K562 (cell line): ENCODE measurements around the gene SLTM. TPM values are rescaled to one million over a fixed set of nuclear protein-coding genes. Genes with fewer than 3 reads are reported as not detected.
"Not testable (repeated sequence)": the region's sequence is repeated elsewhere in the genome, so short reads cannot be mapped to it uniquely, and the experiment has no call there.

Experiments
- ATAC-seq: fragments of 200-7000 bp; cut with Tn5 transposase; 3 replicates; pipeline ENCODE4 v1.9.1; 2020; ENCODE audit warnings: moderate library complexity
- BruUV-seq: library from RNA; stranded (reverse); fragments of 400-500 nt; replicated peaks from 2 replicates; lab custom pipeline; 2021; lab: Mats Ljungman, UMichigan
- CTCF ChIA-PET: fragments of 300-600 bp; formaldehyde crosslinking; extraction: SDS; loops from one replicate; lab custom pipeline; 2021; ENCODE audit warnings: low intra/inter-chr PET ratio; lab: Yijun Ruan, JAX
- POLR2A ChIA-PET: fragments of 300-600, 350-650 bp; sonication (Branson Sonifier 250); formaldehyde crosslinking; extraction: SDS; loops from one replicate; lab custom pipeline; 2021; ENCODE audit warnings: antibody characterized with exemption, inconsistent platforms; lab: Yijun Ruan, JAX
- DNase-seq, 4 experiments: peaks; one replicate each; pipeline versions ENCODE4 v3.0.0 to v3.0.0-alpha.2; 2011 to 2018; ENCODE audit warnings: low spot score in 3 of 4, mixed read lengths in 3 of 4; ENCODE audit errors: extremely low read depth in 1 of 4
- FAIRE-seq: peaks from 2 replicates; lab custom pipeline; 2011; peaks lifted over from hg19 to GRCh38; lab: Jason Lieb, UNC
- H2AFZ ChIP-seq: 2 replicates; pipeline ENCODE4 v1.6.0; 2011; ENCODE audit warnings: low read depth, low read length, control low read depth, inconsistent platforms
- H3K27ac ChIP-seq: fragments of 200-600 bp; 3 replicates; pipeline ENCODE4 v1.8.0; 2011; ENCODE audit warnings: low read depth, mild to moderate bottlenecking, control low read depth, inconsistent platforms, low read length, moderate library complexity, mixed read lengths; ENCODE audit errors: extremely low read depth
- H3K27me3 ChIP-seq, 2 experiments: fragments of 300-600 bp in 1 of 2; 2 replicates in 1 of 2; 3 replicates in 1 of 2; pipeline versions ENCODE4 v1.6.0 to v1.8.0; 2011; ENCODE audit warnings: inconsistent platforms in 2 of 2, low read length in 2 of 2, mild to moderate bottlenecking in 1 of 2, mixed read lengths in 1 of 2, moderate library complexity in 1 of 2; ENCODE audit not compliant: control insufficient read depth in 2 of 2, insufficient read depth in 2 of 2
- H3K36me3 ChIP-seq: fragments of 300-600 bp; 3 replicates; pipeline ENCODE4 v1.8.0; 2011; ENCODE audit warnings: mild to moderate bottlenecking, low read length, inconsistent platforms; ENCODE audit not compliant: control insufficient read depth, insufficient read depth
- H3K4me1 ChIP-seq, 2 experiments: fragments of 200-600 bp in 1 of 2; replicated peaks in 1 of 2; 2 replicates in 1 of 2; 3 replicates in 1 of 2; pipeline versions ENCODE4 v1.5.1 to v1.8.0; 2011; ENCODE audit warnings: inconsistent platforms in 2 of 2, low read length in 2 of 2, mild to moderate bottlenecking in 1 of 2, mixed read lengths in 1 of 2, moderate library complexity in 1 of 2; ENCODE audit not compliant: control insufficient read depth in 2 of 2, insufficient read depth in 2 of 2
- H3K4me2 ChIP-seq: 2 replicates; pipeline ENCODE4 v1.6.1; 2011; ENCODE audit warnings: low read length, control low read depth, inconsistent platforms, mixed read lengths; ENCODE audit not compliant: insufficient read depth
- H3K4me3 ChIP-seq: fragments of 200-600 bp; sonication (generic), shearing (Covaris generic); 2 replicates; pipeline ENCODE4 v1.5.1; 2016; ENCODE audit warnings: control low read depth, inconsistent platforms
- H3K79me2 ChIP-seq: fragments of 200-600 bp; 3 replicates; pipeline ENCODE4 v1.8.0; 2011; ENCODE audit warnings: low read length, inconsistent platforms; ENCODE audit not compliant: control insufficient read depth, insufficient read depth
- H3K9ac ChIP-seq, 2 experiments: 2 replicates each; pipeline versions ENCODE4 v1.6.0 to v1.6.1; 2011; ENCODE audit warnings: low read depth in 2 of 2, low read length in 2 of 2, control low read depth in 1 of 2, inconsistent platforms in 1 of 2, mild to moderate bottlenecking in 1 of 2, mixed read lengths in 1 of 2; ENCODE audit not compliant: insufficient read depth in 1 of 2
- H3K9me1 ChIP-seq: one replicate; pipeline ENCODE4 v1.6.0; 2011; ENCODE audit warnings: inconsistent platforms, mild to moderate bottlenecking, low read length, moderate library complexity; ENCODE audit not compliant: control insufficient read depth, insufficient read depth
- H3K9me3 ChIP-seq: replicated peaks from 2 replicates; pipeline ENCODE4 v1.5.1; 2011; ENCODE audit warnings: low read depth, low read length, inconsistent platforms; ENCODE audit not compliant: control insufficient read depth, insufficient read depth
- H4K20me1 ChIP-seq: replicated peaks from 2 replicates; pipeline ENCODE4 v1.6.1; 2011; ENCODE audit warnings: low read length, inconsistent platforms, mixed read lengths; ENCODE audit not compliant: control insufficient read depth, insufficient read depth
- ARID2 ChIP-seq: fragments of 450-650 bp; IDR thresholded peaks from 2 replicates; pipeline ENCODE4 v1.6.1; 2017; ENCODE audit warnings: antibody characterized with exemption, mild to moderate bottlenecking
- BRD9 ChIP-seq: fragments of 450-650 bp; IDR thresholded peaks from 2 replicates; pipeline ENCODE4 v1.6.1; 2018; ENCODE audit warnings: low read depth; ENCODE audit not compliant: partially characterized antibody
- CBFA2T3 ChIP-seq: fragments of 450-650 bp; IDR thresholded peaks from 2 replicates; pipeline ENCODE4 v1.6.1; 2017
- DDX20 ChIP-seq: fragments of 450-650 bp; IDR thresholded peaks from 2 replicates; pipeline ENCODE4 v1.6.1; 2016; ENCODE audit warnings: missing genetic modification characterization, low read depth, mild to moderate bottlenecking, missing compliant biosample characterization, moderate library complexity
- RNF2 ChIP-seq: sonication (generic); IDR thresholded peaks from 2 replicates; pipeline ENCODE4 v1.6.1; 2016
- SAP30 ChIP-seq: fragments of 200-600 bp; sonication (generic); IDR thresholded peaks from 2 replicates; pipeline ENCODE4 v1.6.1; 2012; ENCODE audit warnings: borderline replicate concordance, low read depth, mild to moderate bottlenecking, moderate library complexity, low read length, control low read depth, inconsistent platforms; ENCODE audit not compliant: insufficient read depth, poor library complexity, severe bottlenecking
- TGIF2 ChIP-seq: sonication (generic); formaldehyde crosslinking; IDR thresholded peaks from 2 replicates; pipeline ENCODE4 v1.8.1; 2022; ENCODE audit warnings: mild to moderate bottlenecking, missing genetic modification reagents, moderate library complexity
- XRCC5 ChIP-seq: fragments of 200-400 bp; formaldehyde crosslinking; IDR thresholded peaks from 2 replicates; pipeline ENCODE4 v1.6.1; 2017; ENCODE audit warnings: low read depth, mild to moderate bottlenecking, low read length
- ZNF217 ChIP-seq: sonication (generic); formaldehyde crosslinking; IDR thresholded peaks from 2 replicates; pipeline ENCODE4 v1.8.0; 2022; ENCODE audit warnings: mild to moderate bottlenecking, missing genetic modification reagents
- ZNF644 ChIP-seq: fragments of 200-800 bp; sonication (Bioruptor generic); IDR thresholded peaks from 2 replicates; pipeline ENCODE4 v1.6.1; 2016; ENCODE audit warnings: low read depth, missing genetic modification characterization, missing compliant biosample characterization
- WGBS: fragments of 100-300 bp; shearing (Covaris generic); methylation state at CpG from one replicate; pipeline ENCODE4 v1.1.6; 2016; ENCODE audit warnings: low coverage, mixed read lengths; ENCODE audit not compliant: insufficient coverage; ENCODE audit errors: missing lambda C conversion rate; 5-methylcytosine and 5-hydroxymethylcytosine counted together
- in situ Hi-C: fragments of 300-500 bp; cut with MboI; formaldehyde crosslinking; loops from 4 replicates; pipeline ENCODE4 v1.15.0; 2018; ENCODE audit warnings: inconsistent platforms, mixed read lengths
- intact Hi-C: fragments of 100-400 bp; cut with micrococcal nuclease; formaldehyde crosslinking; loops from 2 replicates; pipeline ENCODE4 v1.14.2; 2022
- polyA plus RNA-seq, 8 experiments: library from polyadenylated mRNA; depleted of rRNA in 4 of 8; stranded (reverse) in 5 of 8; unstranded in 3 of 8; fragments of >200 nt; fragmentation: Nextera tagmentation in 2 of 8; fragmentation: Illumina TruSeq in 1 of 8; extraction: Ambion mirVana in 2 of 8; extraction: Trizol in 1 of 8; gene quantifications; 2 replicates each; pipeline versions ENCODE4 v1.2.1 to v1.2.3, GENCODE V29; 2011 to 2014; ENCODE audit warnings: inconsistent platforms in 1 of 8, missing spikeins in 1 of 8
- total RNA-seq, 7 experiments: library from RNA; depleted of rRNA in 6 of 7; stranded (reverse); fragments of >200 nt in 6 of 7; fragmentation: Illumina TruSeq in 2 of 7; extraction: Trizol in 2 of 7; gene quantifications; 2 replicates each; pipeline versions ENCODE4 v1.2.1 to v1.2.3, GENCODE V29; 2011 to 2021; ENCODE audit warnings: low replicate concordance in 1 of 7
- TF ChIP-seq, protein P1 (sequence below), 2 experiments: fragments of 450-650 bp in 1 of 2; sonication (generic) in 1 of 2; formaldehyde crosslinking; conservative IDR thresholded peaks; 2 replicates each; pipeline versions ENCODE4 v1.4.0 to v1.8.1; 2020 to 2022; ENCODE audit warnings: mild to moderate bottlenecking in 1 of 2, missing genetic modification reagents in 1 of 2

Gene SLTM
- total and polyA plus RNA-seq, 9 of the 15 experiments (the other 6 are each of a cell fraction or from before 2014, with no cell fraction given), result 39.5 to 163 (median 102) TPM

DNA sequence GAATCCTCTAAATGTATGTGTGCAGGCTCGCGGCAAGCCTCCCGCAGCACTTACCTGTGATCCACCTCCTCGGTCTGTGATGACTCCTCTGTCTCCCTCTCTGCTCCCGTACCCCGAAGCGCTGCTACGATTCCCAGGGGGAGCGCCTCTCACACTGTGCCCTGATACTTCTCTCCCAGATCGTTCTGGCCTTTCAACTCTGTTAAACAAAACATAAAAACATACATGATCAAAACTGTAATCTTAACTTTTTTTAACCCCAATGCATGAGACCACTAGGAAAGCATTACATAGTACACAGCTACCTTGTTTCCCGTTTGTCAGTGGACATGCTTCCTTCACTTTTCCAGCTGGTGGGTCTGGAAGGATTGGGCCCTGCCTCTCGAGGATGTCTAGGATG is 46.6 kb downstream of the SLTM start:
- TF ChIP-seq RNF2, result no peak
- TF ChIP-seq XRCC5, result no peak
- no peak for TF ChIP-seq CBFA2T3
- no peak for TF ChIP-seq TGIF2 (CRISPR knock-in tag)
- no peak for TF ChIP-seq DDX20 (tag)
- no peak for TF ChIP-seq ZNF217 (CRISPR knock-in tag)
- TF ChIP-seq ARID2, result no peak
- TF ChIP-seq BRD9, result no peak
- TF ChIP-seq, protein P1, sequence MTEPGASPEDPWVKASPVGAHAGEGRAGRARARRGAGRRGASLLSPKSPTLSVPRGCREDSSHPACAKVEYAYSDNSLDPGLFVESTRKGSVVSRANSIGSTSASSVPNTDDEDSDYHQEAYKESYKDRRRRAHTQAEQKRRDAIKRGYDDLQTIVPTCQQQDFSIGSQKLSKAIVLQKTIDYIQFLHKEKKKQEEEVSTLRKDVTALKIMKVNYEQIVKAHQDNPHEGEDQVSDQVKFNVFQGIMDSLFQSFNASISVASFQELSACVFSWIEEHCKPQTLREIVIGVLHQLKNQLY (CRISPR knock-in tag; conservative IDR thresholded peaks at IDR 0.05), result no peak
- no peak for TF ChIP-seq ZNF644 (tag)
- TF ChIP-seq SAP30, result no peak
- TF ChIP-seq, all 486 proteins: peak for 0
- no peaks in the 10 kb centered on the region for H3K9me1 ChIP-seq
- H3K27me3 ChIP-seq, result no peaks in the 10 kb centered on the region
- no peak for ATAC-seq
- no TSS peak for BruUV-seq
- no peak overlapping the region for H2AFZ ChIP-seq
- POLR2A ChIA-PET, result no interaction called here
- intact Hi-C loops, result no loop called here
- CTCF ChIA-PET, result interaction anchor here (0.6 kb wide), 1 partner anchor 1175 kb away, joined by 3 read pairs; no protein-coding TSS in a partner anchor
- no peak overlapping the region for H3K9ac ChIP-seq
- no peak overlapping the region for H3K4me2 ChIP-seq
- no peaks in the 10 kb centered on the region for H3K9me3 ChIP-seq
- WGBS, result 96% methylated on average over 10 of the region's 12 CpGs
- no peaks in the 10 kb centered on the region for H3K79me2 ChIP-seq
- no peak overlapping the region for H3K27ac ChIP-seq
- no peak for FAIRE-seq
- H4K20me1 ChIP-seq, result no peaks in the 10 kb centered on the region
- H3K4me1 ChIP-seq, result no peaks in the 10 kb centered on the region
- DNase-seq, result no peak
- in situ Hi-C loops, result no loop called here
- peaks cover 95% of the 10 kb centered on the region for H3K36me3 ChIP-seq
- no peak overlapping the region for H3K4me3 ChIP-seq

DNA sequence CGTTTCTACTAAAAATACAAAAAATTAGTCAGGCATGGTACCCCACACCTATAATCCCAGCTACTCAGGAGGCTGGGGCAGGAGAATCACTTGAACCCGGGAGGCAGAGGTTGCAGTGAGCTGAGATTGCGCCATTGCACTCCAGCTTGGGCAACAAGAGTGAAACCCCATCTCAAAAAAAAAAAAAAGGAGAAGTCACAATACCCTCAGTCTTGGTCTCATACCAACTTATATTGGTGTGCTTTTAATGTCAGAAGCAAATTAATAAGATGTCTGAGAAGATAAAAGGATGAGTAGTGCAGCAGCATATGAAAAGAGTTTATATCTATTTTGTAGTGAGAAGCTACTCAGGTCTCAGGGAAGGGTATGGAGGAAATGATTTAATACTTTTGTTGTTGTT is 49.6 kb downstream of the SLTM start:
- H3K79me2 ChIP-seq, H4K20me1 ChIP-seq, H3K9me1 ChIP-seq, in situ Hi-C loops, H3K4me3 ChIP-seq, H3K9me3 ChIP-seq, H3K27ac ChIP-seq, ATAC-seq, H3K9ac ChIP-seq, intact Hi-C loops, CTCF ChIA-PET, H3K27me3 ChIP-seq, BruUV-seq, H3K4me1 ChIP-seq, DNase-seq, H2AFZ ChIP-seq, H3K4me2 ChIP-seq, FAIRE-seq: not testable (repeated sequence)
- 94% methylated on average over 3 of the region's 3 CpGs for WGBS
- POLR2A ChIA-PET, result interaction anchor here (0.6 kb wide), 1 partner anchor 8 kb away, joined by 3 read pairs; no protein-coding TSS in a partner anchor
- peaks cover 95% of the 10 kb centered on the region for H3K36me3 ChIP-seq
